GM13977 (cell line): ENCODE results near the gene L3MBTL1.

Source experiments
- DNase-seq: peaks from one replicate; pipeline ENCODE4 v3.0.0; 2012; ENCODE audit warnings: low spot score
- in situ Hi-C: fragments of 300-500 bp; cut with MboI; formaldehyde crosslinking; loops from one replicate; pipeline ENCODE4 v1.12.0; 2022; ENCODE audit warnings: low sequenced_read_pairs, low pct_unique_long_range_greater_than_20kb, mixed read lengths, inconsistent platforms; ENCODE audit not compliant: unreplicated experiment
- TF ChIP-seq, protein P1 (sequence below): IDR thresholded peaks from 2 replicates; pipeline ENCODE4 v1.5.1; 2012; ENCODE audit warnings: mild to moderate bottlenecking, control low read depth; ENCODE audit not compliant: insufficient read depth; ENCODE audit errors: extremely low read depth, missing control alignments

Gene L3MBTL1

DNA sequence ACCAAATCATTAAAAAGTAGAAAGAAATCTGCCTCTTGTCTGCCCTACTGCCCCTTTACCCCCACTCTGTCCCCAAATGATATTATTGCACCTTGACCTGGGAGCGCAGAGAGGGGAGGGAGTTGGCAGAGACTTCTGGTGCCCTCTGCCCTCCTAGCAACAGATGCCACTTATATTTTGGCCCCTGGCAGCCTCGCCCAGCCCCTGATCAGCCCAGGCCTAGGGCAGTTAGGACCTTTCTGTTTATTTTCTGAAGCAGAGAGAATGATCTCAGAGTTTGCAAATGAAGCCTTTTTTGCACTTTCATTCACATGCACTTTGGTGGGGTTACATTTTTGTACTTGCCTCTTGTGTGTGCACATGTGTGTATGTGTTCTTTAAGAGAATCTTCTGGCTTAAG lies 43.0 kb downstream of the L3MBTL1 start:
- TF ChIP-seq, protein P1, sequence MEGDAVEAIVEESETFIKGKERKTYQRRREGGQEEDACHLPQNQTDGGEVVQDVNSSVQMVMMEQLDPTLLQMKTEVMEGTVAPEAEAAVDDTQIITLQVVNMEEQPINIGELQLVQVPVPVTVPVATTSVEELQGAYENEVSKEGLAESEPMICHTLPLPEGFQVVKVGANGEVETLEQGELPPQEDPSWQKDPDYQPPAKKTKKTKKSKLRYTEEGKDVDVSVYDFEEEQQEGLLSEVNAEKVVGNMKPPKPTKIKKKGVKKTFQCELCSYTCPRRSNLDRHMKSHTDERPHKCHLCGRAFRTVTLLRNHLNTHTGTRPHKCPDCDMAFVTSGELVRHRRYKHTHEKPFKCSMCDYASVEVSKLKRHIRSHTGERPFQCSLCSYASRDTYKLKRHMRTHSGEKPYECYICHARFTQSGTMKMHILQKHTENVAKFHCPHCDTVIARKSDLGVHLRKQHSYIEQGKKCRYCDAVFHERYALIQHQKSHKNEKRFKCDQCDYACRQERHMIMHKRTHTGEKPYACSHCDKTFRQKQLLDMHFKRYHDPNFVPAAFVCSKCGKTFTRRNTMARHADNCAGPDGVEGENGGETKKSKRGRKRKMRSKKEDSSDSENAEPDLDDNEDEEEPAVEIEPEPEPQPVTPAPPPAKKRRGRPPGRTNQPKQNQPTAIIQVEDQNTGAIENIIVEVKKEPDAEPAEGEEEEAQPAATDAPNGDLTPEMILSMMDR: no peak
- in situ Hi-C loops: no loop called here
- DNase-seq: no peak

- no peak for DNase-seq
- in situ Hi-C loops: no loop called here
- TF ChIP-seq, protein P1: no peak
These were observed 46.9 kb downstream of the L3MBTL1 start for GRCh38 chr20:43554369-43554768.

- in situ Hi-C loops: no loop called here
- no peak for DNase-seq
- TF ChIP-seq, protein P1: no peak
These were observed 51.1 kb downstream of the L3MBTL1 start, which contains the start of gene SGK2 for GRCh38 chr20:43558412-43559146. Gene SGK2 (plus strand): TSS chr20:43559027. CDS start chr20:43566496, 7,469 bp downstream.

GRCh38 chr20:43559147-43559987 lies 51.9 kb downstream of the L3MBTL1 start:
- TF ChIP-seq, protein P1: no peak
- DNase-seq: no peak
- in situ Hi-C loops: no loop called here

DNA sequence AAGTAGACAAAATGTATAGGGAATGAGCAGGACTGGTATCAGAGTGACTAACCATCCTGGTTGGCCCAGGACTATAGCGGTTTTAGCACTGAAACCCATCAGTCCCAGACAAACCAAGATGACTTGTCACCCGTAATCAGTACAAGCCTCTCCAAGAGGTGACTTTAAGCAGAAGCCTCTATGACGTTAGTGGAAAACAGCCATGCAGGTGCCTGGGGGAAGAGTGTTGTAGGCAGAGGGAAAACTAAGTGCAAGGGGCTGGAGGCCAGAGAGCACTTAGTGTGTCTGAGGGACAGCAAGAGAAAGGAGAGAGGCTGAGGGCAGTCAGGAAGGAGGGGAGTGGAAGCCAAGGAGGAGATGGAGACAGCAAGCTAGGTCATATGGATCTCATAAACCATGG lies 53.5 kb downstream of the L3MBTL1 start:
- TF ChIP-seq, protein P1: no peak
- in situ Hi-C loops: no loop called here

GRCh38 chr20:43563429-43563828 lies 55.9 kb downstream of the L3MBTL1 start:
- in situ Hi-C loops: no loop called here

More for the DNA sequence above, 53.5 kb downstream of the L3MBTL1 start:
- DNase-seq: no peak

More at GRCh38 chr20:43563429-43563828, 55.9 kb downstream of the L3MBTL1 start:
- TF ChIP-seq, protein P1: peak; percentile 19
- peak; percentile 40 for DNase-seq
